Measurements from ENCODE around the gene NAA35.

Gene NAA35

DNA sequence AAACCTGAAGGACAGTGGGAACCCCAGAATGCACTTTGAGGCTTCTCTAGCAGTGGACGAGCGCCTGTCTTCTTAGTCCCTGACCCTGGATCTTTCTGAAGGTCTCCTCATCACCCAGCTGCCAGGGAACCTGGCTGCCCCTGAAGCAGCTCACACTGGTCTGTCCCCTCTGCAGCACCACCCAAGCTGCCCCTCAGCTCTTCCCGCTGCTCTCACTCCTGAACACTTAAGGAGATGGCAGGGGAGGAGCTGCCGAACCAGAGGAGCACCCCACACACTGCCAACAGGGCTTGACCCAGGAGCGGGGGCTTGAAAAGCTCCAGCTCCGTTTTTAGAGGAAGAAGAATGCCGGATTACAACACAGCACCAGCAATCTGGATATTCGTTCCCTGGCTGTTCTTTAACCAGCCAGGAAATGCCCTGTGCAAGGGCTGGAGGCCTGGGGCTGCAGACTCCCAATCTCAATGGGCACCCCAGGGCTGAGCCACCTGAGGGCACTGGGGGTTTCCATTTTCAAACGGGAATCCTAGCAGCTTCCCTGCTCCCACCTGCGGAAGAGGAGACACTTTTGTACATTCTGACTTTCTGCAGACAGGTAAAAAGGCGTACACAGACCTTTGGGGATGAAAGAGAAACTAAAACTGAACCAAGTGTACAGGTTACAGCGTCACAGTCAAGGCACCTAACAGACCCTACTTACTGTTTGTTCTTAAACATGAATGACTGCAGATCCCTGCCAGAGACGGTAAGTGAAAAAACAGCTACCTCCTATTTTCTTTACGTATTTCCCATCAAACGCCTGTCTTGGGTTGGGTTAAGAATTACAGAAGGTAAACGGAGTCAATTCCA is 122.1 kb downstream of the NAA35 start:
- no peak for DNase-seq (ENCODE audit: low read depth)

DNA sequence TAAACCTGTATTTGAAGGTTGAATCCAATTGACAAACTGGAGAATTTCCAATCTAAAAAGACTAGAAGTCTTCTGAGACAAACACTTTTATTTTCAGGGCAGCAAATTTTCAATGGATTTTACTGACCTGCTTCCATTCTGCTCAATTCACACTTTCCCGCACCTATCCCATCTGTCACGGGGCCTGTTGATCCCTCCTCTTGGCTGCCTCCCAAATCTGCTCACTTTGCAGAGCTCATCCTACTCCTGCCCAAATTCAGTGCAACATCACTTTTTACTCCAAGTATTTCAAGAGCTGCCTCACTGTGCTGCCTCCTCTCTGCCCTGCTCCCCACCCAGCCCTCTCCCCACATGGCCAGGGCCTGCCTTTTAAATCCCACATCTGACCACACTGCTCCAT is 123.3 kb downstream of the NAA35 start:
- DNase-seq (ENCODE audit: low read depth): no peak

GRCh38 chr9:86069206-86069869 is 128.4 kb downstream of the NAA35 start:
- DNase-seq (ENCODE audit: low read depth): no peak

Measured in CMK (cell line).